Mucosa of rectum (tissue), 2 donors: Measurements from ENCODE around the gene NTSR2.

Source experiments
- H3K27ac ChIP-seq, 2 donors: one replicate each; pipeline ENCODE4 v1.7.0; 2013; ENCODE audit warnings: inconsistent platforms in 2 of 2, low read depth in 2 of 2, low read length in 2 of 2
- H3K27me3 ChIP-seq, 2 donors: one replicate each; pipeline ENCODE4 v1.7.0; 2013; ENCODE audit warnings: low read length in 2 of 2; ENCODE audit not compliant: control insufficient read depth in 2 of 2, insufficient read depth in 2 of 2
- H3K36me3 ChIP-seq, 2 donors: one replicate each; pipeline ENCODE4 v1.7.0; 2013; ENCODE audit warnings: low read length in 2 of 2; ENCODE audit not compliant: control insufficient read depth in 2 of 2, insufficient read depth in 2 of 2
- H3K4me1 ChIP-seq, 2 donors: one replicate each; pipeline ENCODE4 v1.7.0; 2013; ENCODE audit warnings: low read length in 2 of 2, mild to moderate bottlenecking in 1 of 2; ENCODE audit not compliant: control insufficient read depth in 2 of 2, insufficient read depth in 2 of 2
- H3K4me3 ChIP-seq, 2 donors: one replicate each; pipeline ENCODE4 v1.7.0; 2013; ENCODE audit warnings: low read length in 2 of 2
- H3K9ac ChIP-seq, 2 donors: one replicate each; pipeline ENCODE4 v1.7.0; 2013; ENCODE audit warnings: low read length in 2 of 2, low read depth in 1 of 2, mild to moderate bottlenecking in 1 of 2
- H3K9me3 ChIP-seq, 2 donors: one replicate each; pipeline ENCODE4 v1.7.0; 2013; ENCODE audit warnings: low read length in 2 of 2; ENCODE audit not compliant: control insufficient read depth in 2 of 2
- donor health status: healthy.
- donor health status: Normal muscosa, but diverticular disease.

Gene NTSR2

DNA sequence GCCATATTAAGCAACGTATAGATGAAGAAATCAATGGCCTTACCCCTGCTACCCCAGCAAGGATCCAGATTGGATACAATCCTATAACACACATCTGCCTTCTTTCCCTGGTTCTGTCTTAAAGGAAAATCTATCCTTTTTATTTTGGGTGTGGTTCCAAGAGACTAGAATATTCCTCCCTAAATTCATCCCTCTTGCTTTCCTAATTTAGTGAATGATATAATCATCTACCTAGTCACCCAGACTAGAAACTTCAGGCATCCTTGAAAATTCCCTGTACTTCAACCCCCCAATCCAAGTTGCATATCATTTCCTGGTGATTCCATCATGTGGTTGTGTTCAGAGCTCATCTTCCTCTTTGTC, 41.3 kb upstream of the NTSR2 start:
- H3K9me3 ChIP-seq: no peaks in the 10 kb centered on the region
- H3K27me3 ChIP-seq: no peaks in the 10 kb centered on the region
- H3K4me3 ChIP-seq: no peak overlapping the region
- H3K27ac ChIP-seq: no peak overlapping the region
- H3K4me1 ChIP-seq: no peaks in the 10 kb centered on the region
- H3K36me3 ChIP-seq: no peaks in the 10 kb centered on the region
- H3K9ac ChIP-seq: no peak overlapping the region

DNA sequence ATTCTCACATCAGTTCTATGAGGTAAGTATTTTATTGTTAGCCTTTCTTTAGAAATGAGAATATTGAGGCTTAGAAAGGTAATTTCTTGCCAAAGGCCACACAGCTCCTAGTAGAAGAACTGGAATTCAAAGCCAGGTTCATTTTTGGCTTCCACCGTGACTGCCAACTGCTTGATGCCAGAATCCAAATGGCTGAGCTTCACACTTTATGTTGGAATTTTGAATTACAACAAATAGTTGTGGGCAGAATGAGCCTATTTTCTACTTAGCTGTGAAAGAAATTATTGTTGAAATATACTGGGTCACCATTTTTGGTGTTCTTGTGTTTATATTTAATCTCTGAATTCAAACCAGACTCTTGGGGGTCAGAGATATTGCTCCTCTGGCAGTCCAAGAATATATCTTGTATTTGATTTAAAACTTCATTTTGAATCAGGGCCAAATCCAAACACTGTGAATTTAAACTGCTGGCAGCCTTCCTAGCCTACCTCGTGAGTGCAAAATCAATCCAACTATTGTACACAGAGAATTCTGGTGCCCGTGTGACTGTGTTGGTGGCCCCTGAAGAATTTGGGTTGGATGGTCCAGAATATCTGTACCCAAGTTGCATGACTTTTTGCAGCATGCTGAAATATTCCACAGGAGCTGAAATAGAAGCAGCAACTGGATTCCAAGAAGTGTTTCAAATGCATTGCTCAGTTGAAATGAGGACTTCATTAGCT, 40.8 kb upstream of the NTSR2 start:
- H3K4me3 ChIP-seq: no peak overlapping the region
- no peaks in the 10 kb centered on the region for H3K4me1 ChIP-seq
- H3K9ac ChIP-seq: no peak overlapping the region
- H3K27ac ChIP-seq: no peak overlapping the region
- H3K36me3 ChIP-seq: no peaks in the 10 kb centered on the region
- no peaks in the 10 kb centered on the region for H3K9me3 ChIP-seq
- no peaks in the 10 kb centered on the region for H3K27me3 ChIP-seq

DNA sequence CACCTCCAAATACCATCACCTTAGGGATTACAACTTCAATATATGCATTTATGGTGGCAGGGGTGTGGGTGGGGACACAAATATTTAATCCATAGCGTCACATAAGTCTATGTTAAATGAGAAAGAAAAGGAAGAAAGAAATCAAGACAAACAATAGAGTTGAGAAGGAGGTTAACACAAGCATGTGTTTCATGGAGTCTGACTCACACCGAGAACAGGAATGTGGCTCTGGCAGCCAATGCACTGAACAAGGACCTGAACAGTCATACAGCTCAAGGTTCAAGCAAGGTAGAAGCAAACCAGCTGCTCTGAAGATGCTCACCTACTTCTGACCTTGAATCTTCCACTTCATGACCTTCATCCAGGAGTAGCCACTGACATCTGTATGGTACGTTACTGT, 40.2 kb upstream of the NTSR2 start:
- Histone ChIP-seq H3K27ac (no peak overlapping the region), H3K9ac (no peak overlapping the region), H3K36me3 (no peaks in the 10 kb centered on the region), H3K27me3 (no peaks in the 10 kb centered on the region), H3K4me3 (no peak overlapping the region), H3K9me3 (no peaks in the 10 kb centered on the region), H3K4me1 (no peaks in the 10 kb centered on the region)

DNA sequence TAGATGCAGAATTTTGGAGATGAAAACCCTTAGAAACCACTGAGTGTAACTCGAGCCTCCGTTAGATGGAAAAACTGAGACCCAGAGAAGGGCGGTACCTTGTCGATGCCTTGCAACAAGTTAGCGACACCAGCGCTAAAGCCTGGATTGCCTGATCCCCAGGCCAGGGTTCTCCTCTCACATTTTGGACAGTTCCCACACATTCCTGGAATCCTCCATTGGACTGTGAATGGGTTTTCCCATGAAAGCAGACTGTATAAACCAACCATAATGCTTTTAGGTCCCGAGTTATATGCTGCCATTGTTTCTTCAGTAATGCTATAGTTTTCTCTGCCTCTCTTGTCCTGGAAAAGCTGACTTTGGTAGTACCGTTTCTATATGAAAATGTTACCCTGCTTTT, 39.3 kb upstream of the NTSR2 start:
- Histone ChIP-seq H3K27ac (no peak overlapping the region), H3K9me3 (no peaks in the 10 kb centered on the region), H3K9ac (no peak overlapping the region), H3K4me1 (no peaks in the 10 kb centered on the region), H3K4me3 (no peak overlapping the region), H3K36me3 (no peaks in the 10 kb centered on the region), H3K27me3 (no peaks in the 10 kb centered on the region)

DNA sequence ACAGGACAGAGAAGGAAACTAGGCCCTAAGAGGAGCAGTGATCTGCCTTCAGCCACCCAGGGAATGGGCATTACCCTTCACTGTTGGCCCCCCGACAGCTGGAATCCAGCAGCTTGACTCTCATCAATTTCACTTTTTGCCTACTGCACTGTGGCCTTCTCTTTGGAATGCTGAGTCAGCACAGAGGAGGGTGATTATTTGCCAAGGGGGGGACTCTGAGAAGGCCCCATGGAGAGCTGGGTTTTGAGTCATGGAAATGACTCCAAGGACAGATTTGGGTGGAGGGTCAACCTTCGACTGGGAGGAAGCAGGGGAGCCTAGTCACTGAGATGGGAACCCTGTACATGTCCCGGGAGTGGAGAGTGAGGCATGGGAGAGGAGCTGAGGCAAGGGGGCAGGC, 38.1 kb upstream of the NTSR2 start:
- no peaks in the 10 kb centered on the region for H3K36me3 ChIP-seq
- H3K27me3 ChIP-seq: no peaks in the 10 kb centered on the region
- H3K4me1 ChIP-seq: no peaks in the 10 kb centered on the region
- H3K9ac ChIP-seq: no peak overlapping the region
- H3K4me3 ChIP-seq: no peak overlapping the region
- H3K27ac ChIP-seq: no peak overlapping the region
- no peaks in the 10 kb centered on the region for H3K9me3 ChIP-seq

DNA sequence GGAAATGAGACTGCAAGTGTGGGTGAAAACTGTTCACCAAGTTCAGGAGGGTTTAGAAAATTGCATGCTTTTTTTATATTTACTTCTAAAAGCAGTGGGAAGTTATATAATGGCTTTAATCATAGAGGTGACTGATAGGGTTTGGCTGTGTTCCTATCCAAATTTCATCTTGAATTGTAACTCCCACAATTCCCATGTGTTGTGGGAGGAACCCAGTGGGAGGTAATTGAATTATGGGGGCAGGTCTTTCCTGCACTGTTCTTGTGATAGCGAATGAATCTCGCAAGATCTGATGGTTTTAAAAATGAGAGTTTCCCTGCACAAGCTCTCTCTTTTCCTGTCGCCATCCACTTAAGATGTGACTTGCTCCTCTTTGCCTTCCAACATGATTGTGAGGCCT, 35.7 kb upstream of the NTSR2 start:
- H3K27me3 ChIP-seq: no peaks in the 10 kb centered on the region
- no peaks in the 10 kb centered on the region for H3K9me3 ChIP-seq
- peaks cover 0 to 3% of the 10 kb centered on the region in 2 donors for H3K4me1 ChIP-seq
- H3K36me3 ChIP-seq: no peaks in the 10 kb centered on the region
- no peak overlapping the region for H3K27ac ChIP-seq
- H3K4me3 ChIP-seq: no peak overlapping the region
- no peak overlapping the region for H3K9ac ChIP-seq

DNA sequence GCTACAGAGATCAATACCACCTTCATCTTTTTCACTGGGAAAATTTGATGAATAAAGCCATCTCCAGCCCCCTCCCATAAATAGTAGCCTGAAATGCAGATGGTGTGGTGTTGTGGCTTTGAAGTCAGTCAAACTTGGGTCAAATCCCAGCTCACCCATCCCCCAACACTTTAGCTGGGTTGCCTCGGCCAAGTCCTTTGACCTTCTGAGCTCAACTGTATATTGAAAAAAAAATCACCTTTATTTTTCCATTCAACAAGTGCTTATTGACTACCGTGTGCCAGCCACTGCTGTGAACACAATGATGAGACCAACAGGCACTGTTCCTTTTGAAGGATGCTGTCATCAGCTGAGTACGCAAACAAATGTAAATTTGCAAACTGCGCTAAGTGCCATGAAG, 35.1 kb upstream of the NTSR2 start:
- Histone ChIP-seq H3K9ac (no peak overlapping the region), H3K9me3 (no peaks in the 10 kb centered on the region), H3K27ac (no peak overlapping the region), H3K4me1 (peaks cover 0 to 3% of the 10 kb centered on the region in 2 donors), H3K4me3 (no peak overlapping the region), H3K27me3 (no peaks in the 10 kb centered on the region), H3K36me3 (no peaks in the 10 kb centered on the region)

DNA sequence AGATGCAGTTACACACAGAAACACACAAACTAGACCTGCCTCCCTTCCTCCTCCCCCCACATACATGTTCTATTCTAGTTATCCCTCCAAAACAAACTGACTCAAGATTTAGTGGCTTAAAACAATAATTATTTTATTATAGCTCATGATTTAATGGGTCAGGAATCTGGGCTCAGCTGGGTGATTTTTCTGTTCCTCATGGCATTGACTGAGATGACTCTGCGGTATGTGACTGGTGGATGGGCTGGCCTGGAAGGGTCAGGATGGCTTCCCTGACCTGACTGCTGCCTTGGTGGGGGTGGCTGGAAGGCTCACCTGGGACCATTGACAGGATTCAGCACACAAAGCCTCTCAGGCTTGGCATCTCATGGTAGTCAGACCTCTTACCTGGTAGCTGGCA, 33.7 kb upstream of the NTSR2 start:
- no peaks in the 10 kb centered on the region for H3K27me3 ChIP-seq
- H3K4me3 ChIP-seq: no peak overlapping the region
- no peak overlapping the region for H3K9ac ChIP-seq
- H3K4me1 ChIP-seq: peaks cover 0 to 3% of the 10 kb centered on the region in 2 donors
- H3K27ac ChIP-seq: no peak overlapping the region
- H3K9me3 ChIP-seq: no peaks in the 10 kb centered on the region
- no peaks in the 10 kb centered on the region for H3K36me3 ChIP-seq

DNA sequence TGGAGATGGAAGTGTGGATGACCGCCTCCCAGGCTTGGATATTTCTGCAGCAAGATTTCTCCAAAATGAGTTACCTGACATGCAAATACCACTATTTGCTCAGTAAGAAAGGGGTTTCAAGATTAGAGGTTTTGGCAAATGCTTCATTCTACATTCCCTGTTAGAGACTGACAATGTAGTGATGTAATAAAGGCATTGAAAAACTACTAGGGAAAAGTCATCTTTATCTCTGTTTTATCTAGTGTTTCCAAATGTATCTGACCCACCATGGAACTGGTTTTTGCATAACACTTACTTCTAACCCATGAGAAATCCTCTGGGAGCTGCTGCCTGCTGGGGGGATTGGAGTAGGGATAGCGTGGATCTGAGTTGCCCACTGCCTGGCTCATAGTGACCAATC, 33.0 kb upstream of the NTSR2 start:
- H3K9me3 ChIP-seq: no peaks in the 10 kb centered on the region
- H3K36me3 ChIP-seq: no peaks in the 10 kb centered on the region
- no peak overlapping the region for H3K9ac ChIP-seq
- H3K4me3 ChIP-seq: no peak overlapping the region
- H3K4me1 ChIP-seq: peaks cover 0 to 3% of the 10 kb centered on the region in 2 donors
- H3K27me3 ChIP-seq: no peaks in the 10 kb centered on the region
- H3K27ac ChIP-seq: no peak overlapping the region

DNA sequence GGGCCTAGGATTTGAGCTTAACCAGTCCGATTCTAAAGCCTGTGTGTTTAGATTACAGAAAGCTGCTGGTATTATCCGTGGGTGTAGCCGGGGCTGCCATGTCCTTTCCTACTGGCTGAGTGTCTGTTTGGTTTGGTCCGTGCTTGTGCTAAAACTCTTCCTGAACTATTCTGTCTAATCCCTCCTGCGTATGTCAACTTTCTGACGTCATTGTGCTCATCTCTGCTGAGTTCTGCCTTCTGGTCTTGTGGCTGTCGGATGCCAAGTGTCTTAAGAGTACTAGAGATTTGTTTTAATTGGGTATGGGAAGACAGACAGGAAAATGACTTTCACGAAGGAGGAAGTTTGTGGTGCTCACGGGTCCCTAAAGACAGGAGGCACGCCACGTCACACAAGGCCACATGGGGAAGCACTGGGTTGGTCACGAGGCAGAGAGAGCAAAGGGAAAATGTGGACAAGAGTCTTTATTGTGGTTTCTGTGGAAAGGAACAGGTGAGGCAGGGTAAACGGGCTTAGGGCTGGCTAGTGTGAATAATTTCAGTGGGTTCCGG, 31.8 kb upstream of the NTSR2 start:
- no peaks in the 10 kb centered on the region for H3K9me3 ChIP-seq
- H3K4me1 ChIP-seq: peaks cover 0 to 3% of the 10 kb centered on the region in 2 donors
- no peak overlapping the region for H3K9ac ChIP-seq
- no peaks in the 10 kb centered on the region for H3K27me3 ChIP-seq
- no peaks in the 10 kb centered on the region for H3K36me3 ChIP-seq
- H3K27ac ChIP-seq: peak overlapping the region in 1 of 2 donors; percentile 37
- no peak overlapping the region for H3K4me3 ChIP-seq
